ENCODE measurements around the gene CDKN2A.
A peak's percentile ranks its signal among the peaks of the same experiment; 100 is the strongest.

Gene CDKN2A

DNA sequence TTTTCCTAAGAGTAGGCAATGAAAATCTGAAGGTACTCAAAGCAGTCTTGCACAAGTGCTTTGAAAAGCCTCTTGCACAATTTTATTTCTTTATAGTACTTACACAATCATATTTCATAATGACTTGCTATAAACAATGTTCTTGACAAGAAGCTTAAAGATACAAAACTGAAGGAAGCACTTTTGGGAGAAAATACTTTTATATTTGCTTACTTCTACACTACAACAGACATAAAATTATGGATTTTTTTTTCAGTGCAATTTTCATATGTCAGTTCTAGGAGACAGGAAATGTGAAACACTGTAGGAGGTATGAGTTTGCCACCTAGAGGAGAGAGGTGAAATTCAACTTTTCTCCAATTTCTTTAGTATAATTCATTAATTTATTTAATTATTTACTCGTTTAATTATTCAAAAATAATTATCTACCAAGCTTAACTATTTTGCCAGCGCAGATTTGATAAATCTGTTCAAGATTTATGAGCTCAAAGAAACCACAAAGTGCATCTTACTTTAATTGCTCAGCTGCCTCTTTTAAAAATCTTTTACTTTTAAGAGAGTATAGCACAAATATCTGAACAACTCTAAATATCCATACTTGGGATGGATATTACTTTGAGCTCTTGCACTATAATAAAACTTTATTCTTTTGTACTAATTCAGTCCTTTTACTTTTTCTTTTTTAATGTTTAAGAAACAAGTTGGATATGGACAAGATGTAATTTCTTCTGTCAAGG is 43.9 kb upstream of the CDKN2A start:
- Mint-ChIP-seq H3K27me3 (ENCODE audit: low read depth) (peaks cover 9% of the 10 kb centered on the region), H3K4me1 (no peaks in the 10 kb centered on the region), H3K36me3 (ENCODE audit: low read depth) (no peaks in the 10 kb centered on the region), H3K27ac (no peak overlapping the region), H3K9me3 (no peaks in the 10 kb centered on the region), H3K4me3 (no peak overlapping the region)
- TF ChIP-seq, protein P1, sequence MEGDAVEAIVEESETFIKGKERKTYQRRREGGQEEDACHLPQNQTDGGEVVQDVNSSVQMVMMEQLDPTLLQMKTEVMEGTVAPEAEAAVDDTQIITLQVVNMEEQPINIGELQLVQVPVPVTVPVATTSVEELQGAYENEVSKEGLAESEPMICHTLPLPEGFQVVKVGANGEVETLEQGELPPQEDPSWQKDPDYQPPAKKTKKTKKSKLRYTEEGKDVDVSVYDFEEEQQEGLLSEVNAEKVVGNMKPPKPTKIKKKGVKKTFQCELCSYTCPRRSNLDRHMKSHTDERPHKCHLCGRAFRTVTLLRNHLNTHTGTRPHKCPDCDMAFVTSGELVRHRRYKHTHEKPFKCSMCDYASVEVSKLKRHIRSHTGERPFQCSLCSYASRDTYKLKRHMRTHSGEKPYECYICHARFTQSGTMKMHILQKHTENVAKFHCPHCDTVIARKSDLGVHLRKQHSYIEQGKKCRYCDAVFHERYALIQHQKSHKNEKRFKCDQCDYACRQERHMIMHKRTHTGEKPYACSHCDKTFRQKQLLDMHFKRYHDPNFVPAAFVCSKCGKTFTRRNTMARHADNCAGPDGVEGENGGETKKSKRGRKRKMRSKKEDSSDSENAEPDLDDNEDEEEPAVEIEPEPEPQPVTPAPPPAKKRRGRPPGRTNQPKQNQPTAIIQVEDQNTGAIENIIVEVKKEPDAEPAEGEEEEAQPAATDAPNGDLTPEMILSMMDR (IDR thresholded peaks at IDR 0.05; ENCODE audit: unreplicated experiment in 3 of 3), result peak; percentile 40 to 58 (median 46)

DNA sequence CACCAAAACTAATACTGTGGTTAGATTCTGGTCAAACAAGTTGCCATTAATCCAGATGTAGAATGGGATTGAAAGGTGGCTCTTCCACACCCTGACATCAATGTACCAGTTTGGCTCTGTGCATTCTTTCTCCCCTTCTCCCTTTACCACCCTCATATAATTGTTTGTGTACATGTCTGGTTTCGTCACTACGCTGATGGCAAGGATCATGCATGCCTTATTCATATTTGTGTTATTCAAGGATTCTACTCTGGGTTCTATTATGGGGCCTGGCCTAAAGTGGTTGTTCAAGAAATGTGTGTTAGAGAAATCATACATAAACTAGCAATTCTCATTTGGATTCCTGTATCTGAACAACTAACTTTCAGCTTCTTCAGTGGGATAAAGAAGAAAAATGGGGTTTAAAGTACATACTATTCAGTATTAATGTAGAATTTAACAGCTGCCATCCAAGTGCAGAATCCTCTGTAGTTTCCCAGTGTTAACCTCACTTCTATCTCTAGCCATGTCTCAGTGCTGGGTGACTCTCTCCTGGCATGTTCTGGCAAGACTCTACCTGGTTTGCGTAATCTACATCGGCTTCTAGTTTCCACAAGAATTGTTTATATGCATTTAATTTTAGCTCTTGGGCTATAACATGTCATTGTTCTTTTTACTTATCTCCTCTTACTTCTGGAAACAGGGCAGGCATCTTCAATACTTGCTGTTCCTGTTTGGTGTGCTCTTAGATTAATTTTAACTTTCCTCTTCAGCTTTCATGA is 42.9 kb upstream of the CDKN2A start:
- Mint-ChIP-seq H3K27me3 (ENCODE audit: low read depth) (peaks cover 9% of the 10 kb centered on the region), H3K36me3 (ENCODE audit: low read depth) (no peaks in the 10 kb centered on the region), H3K4me1 (no peaks in the 10 kb centered on the region)

DNA sequence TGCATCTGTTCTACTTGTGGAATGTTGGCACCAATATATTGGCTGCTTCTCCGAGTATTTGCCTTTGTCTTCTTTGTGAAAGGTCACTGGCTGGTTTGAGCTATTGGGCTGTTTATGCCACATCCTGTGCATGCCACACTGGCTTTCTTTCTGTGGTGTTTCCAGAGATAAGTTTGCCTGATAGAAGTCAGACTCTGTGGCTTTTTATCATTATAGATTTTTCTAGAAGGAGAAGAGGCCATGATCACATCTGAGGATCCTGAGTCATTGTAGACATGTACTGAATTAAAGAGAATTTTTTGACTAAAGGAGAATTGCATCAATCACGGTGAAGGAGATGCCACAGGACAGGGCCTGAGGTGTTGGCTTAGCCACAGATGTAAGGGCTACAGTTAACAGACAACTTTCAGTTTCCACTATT is 41.4 kb upstream of the CDKN2A start:
- TF ChIP-seq, protein P1 (IDR thresholded peaks at IDR 0.05; ENCODE audit: unreplicated experiment in 3 of 3), result no peak
- no peak overlapping the region for H3K4me3 Mint-ChIP-seq
- peaks cover 9% of the 10 kb centered on the region for H3K27me3 Mint-ChIP-seq (ENCODE audit: low read depth)
- H3K4me1 Mint-ChIP-seq, result no peaks in the 10 kb centered on the region
- H3K9me3 Mint-ChIP-seq, result no peaks in the 10 kb centered on the region
- no peaks in the 10 kb centered on the region for H3K36me3 Mint-ChIP-seq (ENCODE audit: low read depth)
- H3K27ac Mint-ChIP-seq, result no peak overlapping the region

More for the DNA sequence above, 42.9 kb upstream of the CDKN2A start:
- no peaks in the 10 kb centered on the region for H3K9me3 Mint-ChIP-seq
- H3K4me3 Mint-ChIP-seq, result no peak overlapping the region
- H3K27ac Mint-ChIP-seq, result no peak overlapping the region
- TF ChIP-seq, protein P1 (IDR thresholded peaks at IDR 0.05; ENCODE audit: unreplicated experiment in 3 of 3), result no peak

DNA sequence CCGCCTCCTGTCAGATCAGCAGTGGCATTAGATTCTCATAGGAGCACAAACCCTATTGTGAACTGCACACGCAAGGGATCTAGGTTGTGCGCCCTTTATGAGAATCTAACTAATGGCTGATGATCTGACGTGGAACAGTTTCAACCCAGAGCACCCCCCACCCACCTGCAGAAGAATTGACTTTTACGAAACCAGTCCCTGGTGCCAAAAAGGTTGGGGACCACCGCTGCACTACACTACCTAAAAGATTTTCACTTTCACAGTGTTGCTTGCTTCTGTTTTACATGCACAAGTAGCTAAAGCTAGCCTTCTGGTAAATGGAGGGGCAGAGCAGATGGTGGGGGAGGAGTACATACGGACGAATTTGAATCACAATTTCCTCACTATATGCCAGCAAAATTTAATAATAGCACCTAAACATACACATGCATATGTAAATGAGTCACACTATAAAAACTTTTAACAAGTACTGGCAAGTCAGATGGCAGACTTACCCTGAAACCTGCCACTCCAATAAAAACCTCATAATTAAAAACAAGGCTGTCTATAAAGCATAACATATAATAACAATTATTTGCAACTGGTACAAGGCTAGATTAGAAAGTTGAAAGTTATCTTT is 38.9 kb upstream of the CDKN2A start:
- Mint-ChIP-seq H3K9me3 (no peaks in the 10 kb centered on the region), H3K4me3 (no peak overlapping the region), H3K27me3 (ENCODE audit: low read depth) (peaks cover 6% of the 10 kb centered on the region), H3K27ac (no peak overlapping the region), H3K4me1 (no peaks in the 10 kb centered on the region), H3K36me3 (ENCODE audit: low read depth) (no peaks in the 10 kb centered on the region)
- TF ChIP-seq, protein P1 (IDR thresholded peaks at IDR 0.05; ENCODE audit: unreplicated experiment in 3 of 3), result no peak

DNA sequence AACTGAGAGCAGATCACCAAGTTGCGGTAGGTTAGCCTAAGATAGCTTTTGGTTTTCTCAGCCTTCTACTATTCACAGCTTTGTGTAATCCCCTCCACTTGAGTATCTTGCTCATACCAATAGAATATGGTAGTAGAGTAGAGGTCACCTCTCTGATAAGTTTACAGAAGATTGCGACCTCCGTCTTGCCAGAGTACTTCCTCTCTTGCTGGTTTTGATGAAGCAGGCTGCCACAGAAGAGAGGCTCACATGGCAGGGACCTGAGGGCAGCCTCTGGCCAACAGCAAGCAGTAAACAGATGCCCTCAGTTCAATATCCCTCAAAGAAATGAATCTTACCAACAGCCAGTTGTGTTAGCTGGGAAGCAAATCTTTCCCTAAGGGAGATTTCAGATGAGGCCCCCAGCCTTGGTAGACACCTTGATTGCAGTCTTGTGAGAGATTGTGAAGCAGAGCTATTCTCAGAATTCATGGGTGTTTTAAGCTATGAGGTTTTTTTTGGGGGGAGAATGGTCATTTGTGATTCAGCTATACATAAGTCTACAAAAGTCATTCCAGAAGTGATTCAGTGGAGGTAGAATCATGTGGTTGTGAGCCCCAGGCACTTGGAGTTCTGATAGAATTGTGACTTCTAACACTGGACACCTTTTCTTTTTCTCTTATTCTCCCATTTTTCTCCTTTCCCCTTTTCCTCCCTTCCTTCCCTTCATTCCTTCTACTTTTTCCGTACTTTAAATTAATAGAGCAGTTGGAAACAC is 37.6 kb upstream of the CDKN2A start:
- Mint-ChIP-seq H3K9me3 (no peaks in the 10 kb centered on the region), H3K27me3 (ENCODE audit: low read depth) (peaks cover 6% of the 10 kb centered on the region), H3K27ac (no peak overlapping the region), H3K4me3 (no peak overlapping the region), H3K4me1 (no peaks in the 10 kb centered on the region), H3K36me3 (ENCODE audit: low read depth) (no peaks in the 10 kb centered on the region)
- TF ChIP-seq, protein P1 (IDR thresholded peaks at IDR 0.05; ENCODE audit: unreplicated experiment in 3 of 3), result no peak
